Midbrain (tissue), 1 donor: ENCODE measurements around the gene PBX1.

Experiments used
- DNase-seq: peaks from one replicate; lab custom pipeline; 2025; lab: John Stamatoyannopoulos, UW

The PBX1 gene

DNA sequence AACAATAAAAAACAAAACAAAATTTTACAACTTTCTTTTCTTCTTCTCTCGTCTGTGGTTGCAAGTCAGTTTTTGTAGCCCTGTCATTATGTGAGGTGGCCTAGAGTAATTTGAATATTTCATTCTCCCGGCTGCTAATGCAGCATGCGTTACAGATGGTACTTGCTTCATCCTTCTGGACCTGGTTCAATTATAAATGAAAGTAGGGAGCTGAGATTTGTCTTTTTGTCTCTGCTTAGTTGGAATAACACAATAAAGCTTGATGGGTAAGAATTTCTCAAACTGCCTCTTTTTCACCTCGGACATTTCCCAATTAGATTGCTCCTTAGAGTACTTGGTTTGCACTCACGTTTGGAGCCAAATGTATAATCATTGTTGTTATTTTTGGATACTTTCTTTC is 201.6 kb downstream of the PBX1 start:
- no peak for DNase-seq

DNA sequence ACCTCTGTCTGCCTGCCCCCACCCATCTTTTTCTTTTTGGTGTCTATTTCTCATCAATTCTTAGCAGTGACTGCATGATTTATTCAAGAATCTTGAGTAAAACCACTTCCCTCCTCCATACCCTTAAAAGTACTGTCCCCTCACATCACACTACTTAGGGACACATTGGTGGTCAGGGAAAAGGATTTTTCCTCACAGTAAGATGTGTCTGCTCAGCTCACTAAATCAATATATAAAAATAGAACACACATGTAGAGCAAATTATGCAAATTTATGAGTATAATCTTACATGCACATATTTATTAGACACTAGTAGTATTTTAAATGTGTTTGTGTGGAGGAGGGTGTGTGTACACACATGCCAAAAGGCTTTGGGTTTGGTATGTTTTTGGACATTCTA is 202.0 kb downstream of the PBX1 start:
- no peak for DNase-seq

DNA sequence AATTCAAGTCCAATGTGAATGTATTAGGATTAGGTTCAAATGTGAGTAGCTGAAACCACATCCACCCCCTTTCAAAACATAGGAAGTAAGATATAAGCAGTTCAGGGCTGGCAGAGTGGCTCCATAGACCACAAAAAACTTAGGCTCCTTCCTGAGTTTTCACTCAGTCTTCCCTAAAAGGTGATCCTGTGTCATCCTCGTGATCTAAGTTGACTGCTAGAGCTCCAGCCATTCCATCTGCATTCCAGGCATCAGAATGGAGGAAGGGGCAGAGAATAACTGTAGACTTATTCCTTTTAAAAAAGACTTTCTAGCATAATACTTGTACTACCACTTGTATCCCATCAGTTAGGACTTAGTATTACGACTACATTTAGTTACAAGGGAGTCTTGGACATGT is 204.1 kb downstream of the PBX1 start:
- no peak for DNase-seq

DNA sequence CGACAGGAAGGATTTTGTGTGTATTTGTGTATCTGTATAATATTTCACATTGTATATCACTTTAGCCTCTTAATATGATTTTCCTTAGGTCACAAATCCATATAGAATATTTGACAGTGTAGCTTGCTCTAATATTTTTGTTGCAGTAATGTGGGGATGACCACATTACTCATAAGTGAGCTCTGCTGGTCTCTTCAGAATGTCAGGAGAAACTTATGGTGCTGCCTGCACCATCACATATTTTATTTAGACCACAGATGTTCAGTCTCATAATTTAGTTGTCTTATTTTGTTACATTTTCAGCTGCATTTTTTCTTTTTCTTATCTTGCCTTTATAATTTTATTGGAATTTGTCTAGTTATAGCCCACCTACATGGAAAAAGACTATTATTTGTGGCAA is 205.3 kb downstream of the PBX1 start:
- no peak for DNase-seq

DNA sequence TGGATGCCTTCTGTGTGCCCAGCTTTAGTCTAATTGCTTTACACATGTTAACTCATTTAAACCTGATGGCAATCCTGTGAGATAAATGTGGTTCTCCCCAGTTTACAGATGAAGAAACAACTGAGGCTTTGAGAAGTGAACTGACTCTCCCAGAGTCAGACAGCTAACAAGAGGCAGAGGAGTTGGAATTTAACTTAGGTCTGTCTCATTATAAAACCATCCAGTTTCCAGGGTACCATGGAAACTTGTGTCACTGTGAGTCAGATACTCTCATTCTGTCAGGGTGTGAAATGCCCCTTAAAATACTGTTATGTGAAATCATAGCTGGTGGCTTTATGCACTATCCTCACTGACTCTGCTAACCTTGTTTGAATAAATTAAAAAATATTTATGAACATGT is 206.6 kb downstream of the PBX1 start:
- DNase-seq = no peak

DNA sequence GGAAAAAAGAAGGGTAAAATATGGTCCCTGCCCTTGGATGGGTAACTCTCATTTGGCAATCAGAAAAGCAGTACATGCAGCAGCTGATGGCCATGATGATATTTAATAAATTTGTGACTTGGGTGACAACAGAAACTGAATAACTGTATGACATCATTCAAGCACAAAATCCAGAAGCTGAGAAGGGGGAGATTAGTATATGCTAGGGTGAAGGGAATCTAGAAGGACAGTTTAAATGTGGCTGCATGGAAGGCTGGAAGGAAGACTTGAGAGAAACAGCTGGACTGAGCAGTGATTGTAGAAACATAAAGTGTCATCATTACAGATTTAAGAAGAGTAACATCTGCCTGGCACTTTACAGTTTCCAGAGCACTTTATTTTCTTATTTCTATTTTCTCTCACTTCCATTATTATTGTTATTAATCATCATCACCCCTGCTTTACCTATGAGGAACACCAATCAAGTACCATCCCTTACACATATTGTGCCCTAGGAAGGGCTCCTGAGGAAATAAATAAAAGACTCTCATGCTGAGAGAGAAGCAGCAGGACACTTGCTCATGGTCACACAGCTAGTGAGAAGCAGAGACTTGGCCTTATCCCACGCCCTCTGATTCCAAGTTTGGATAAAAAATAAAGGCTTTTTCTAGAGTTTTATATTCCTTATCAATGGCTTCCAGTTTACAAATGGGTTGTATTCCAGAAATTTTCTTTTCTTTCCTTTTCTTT is 207.2 kb downstream of the PBX1 start:
- DNase-seq = no peak

DNA sequence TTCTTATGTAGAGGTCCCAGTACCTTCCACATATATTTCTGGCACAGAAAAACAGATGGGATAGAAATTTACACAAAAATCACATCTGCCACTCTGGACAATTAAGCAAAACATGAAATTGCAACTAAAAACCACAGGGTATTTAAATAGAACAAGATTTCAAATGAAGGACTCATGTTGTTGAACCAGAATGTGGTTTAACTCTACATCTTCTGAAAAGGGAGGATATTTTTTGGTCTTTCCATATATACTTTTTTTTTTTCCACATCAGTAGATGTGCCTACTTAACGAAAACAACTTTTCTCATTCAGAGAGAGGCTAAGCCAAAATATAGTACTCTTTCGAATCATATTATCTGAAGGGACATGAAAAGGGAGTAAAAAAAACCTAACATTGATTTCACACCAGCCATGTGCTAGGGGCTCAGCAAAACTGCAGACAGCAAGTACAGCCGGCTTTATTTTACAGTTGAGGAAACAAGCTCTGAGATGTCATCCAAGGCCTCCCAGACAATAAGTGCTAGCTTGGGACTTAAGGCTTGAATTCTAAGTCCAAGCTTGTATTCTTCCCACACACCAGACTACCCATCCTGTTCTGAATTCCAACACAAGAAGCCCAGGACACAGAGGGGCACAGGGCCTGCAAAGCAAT is 208.9 kb downstream of the PBX1 start:
- DNase-seq = no peak

DNA sequence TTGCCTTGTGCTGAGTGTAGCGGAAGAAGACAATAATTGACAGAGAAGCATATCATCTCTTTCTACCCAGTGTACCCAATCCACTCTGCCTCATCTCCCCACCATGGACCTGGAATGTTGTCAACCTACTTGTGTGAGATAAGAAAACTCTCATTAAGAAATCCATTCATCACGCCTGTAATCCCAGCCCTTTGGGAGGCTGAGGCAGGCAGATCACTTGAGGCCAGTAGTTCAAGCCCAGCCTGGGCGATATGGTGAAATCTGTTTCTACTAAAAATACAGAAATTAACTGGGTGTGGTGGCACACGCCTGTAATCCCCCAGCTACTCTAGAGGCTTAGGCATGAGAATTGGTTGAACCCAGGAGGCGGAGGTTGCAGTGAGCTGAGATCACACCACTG is 209.6 kb downstream of the PBX1 start:
- no peak for DNase-seq

DNA sequence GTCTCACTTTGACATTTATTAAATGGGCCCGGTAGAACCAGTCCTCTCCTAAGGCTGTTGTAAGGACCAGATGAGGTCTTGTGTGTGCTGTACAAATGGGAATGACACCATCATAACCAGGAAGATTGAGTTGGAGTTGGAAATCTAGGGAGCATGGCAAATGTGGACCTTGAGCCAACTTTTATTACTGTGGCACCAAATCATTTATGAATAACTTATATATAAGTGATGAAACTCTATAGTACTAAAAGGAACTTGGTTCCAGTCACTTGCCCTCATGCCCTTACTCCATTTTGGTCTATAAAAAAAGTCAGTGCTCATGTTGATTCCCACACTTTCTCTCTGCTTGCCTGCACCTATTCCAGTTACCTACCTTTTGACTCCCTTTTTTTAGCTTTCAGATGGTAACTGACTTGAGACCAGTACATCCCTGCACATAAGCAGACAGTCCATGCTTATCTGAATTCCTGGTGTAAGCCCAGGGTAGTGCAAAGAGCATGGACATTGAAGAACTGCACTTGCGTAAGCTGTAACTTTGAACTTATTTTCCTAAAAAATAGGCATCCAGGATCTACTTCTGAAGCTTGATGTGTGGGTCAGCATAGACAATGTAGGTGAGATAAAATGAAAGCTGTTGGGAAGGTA is 210.6 kb downstream of the PBX1 start:
- DNase-seq = no peak

DNA sequence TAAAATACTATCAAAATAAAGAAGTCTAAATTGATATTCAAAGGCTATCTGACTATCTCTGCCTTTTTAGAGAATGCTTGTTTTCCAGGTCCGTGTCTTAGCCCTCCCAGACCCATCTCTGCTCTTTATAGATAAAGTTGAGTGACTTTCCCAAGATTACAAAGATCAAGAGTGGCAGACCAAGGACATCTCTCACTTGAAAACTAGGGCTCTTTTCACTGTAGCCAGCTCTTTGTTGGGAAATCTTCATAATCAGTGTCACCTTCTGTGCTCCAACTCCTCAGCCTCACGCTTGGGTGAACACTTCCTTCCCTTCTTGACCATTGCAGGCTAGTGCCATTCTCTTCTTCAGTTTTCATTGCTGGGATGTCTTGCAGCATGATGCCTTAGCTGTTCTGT is 211.1 kb downstream of the PBX1 start:
- DNase-seq = no peak

DNA sequence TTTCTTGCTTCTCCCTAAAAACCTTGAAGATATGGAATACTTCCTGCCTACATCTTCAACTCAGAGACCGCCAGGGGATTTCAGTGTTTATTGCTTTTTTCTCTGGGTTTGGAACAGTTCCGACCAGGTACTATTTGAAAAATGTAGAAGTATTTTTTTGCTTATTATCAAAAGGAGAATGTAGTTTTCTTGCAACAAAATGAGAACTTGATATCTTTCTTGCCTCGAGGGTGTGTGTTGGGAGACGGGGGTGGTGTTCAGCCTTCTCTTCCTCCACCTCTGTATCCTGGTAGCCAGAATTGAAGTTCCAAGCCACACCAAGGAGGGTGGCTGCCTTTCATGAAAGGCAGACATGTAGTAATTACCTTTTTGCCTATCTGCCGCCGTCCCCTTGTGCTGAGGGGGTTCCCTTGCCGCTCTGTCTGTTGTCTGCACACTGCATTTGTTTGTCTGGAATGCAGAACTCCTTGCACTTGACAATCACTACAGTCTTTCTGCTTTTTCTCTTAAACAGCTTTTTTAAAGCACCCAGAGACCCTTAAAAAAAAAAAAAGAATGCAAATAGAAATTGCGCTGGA is 212.1 kb downstream of the PBX1 start:
- DNase-seq = no peak

DNA sequence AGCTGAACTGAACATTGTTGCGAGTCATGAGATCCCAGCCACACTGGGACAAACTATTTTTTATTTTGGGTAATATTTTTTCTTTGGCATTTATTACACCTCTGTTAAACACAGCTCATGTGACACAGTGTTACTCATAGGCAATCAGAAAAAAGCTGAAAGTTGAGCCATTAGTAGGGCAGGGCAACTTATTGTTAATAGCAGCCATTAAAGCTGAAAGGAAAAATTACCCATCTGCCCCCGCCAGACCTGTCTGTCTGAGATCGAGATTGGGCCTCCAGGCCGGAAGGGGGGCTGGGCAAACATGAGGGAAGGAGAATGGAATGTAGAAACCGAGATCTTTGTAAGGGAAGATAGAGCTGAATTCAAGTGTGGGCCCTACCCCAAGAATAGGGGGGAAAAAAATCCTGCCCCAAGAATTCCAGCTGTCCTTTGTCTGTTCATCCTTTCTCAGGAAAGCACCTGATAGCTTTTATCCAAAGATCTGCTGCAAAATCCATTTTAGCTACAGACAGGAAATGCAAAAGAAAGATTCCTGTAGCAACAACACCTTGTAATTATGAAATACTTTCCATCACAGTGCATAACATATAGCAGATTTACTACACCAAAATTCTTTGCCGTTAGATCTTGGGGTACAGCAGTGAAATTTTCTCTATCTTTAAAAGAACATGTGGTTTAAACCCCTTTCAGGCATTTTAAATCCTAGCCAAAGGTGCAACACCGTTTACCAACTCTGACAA is 212.8 kb downstream of the PBX1 start:
- DNase-seq = no peak

DNA sequence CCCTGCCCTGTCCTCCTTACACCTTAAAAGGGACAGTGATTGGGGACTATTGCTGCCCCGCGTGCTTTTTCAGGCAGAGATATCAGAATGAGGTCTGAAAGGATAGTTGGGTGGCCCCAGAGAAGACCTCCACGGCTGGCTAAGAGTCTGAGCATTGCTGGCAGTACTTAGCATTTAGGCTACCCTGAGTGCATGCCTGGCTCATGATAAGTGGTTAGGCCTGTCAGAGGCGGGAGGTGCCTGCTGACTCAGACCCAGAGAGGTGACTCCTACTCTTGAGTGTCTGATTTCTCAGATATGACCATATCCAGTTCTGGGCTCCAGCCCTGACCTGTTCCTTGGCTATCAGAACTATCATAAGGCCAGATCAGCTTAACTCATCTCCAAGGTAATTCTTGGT is 213.7 kb downstream of the PBX1 start:
- no peak for DNase-seq

DNA sequence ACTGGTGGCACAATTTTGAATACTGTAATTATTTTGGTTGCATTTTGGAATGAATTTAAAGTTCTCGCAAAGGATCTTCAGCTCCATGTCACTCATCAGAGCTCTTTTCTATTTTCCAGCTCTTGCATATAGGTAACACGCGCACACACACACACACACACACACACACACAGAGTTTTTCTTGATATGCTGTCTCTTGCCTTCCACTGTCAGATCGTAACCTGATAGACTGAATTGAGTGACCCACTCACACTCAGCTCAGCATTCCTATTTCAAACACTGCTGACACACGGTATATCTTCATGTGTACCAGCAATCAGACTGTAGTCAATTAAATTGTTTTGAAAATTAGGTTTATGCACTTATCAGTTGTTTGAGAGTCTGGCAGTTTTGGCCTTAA is 214.1 kb downstream of the PBX1 start:
- no peak for DNase-seq

DNA sequence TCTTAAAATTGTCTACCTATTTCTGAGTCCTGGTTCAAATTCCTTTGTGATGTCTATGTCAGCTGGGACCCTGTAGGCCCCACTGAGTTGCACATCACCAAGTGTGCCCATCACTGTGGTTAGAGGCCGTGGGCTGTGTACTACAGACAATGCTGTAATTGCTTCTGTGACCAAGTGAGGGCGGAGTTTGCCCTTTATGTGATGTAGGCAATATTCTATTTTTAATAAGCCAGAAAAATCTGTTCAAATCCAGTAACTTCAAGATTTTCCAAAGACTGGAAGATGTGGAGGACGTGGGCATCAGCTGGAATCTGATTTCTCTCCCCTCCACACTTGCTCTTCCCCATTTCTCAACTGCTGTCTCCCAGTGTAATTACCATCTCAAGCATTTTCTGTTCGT is 215.4 kb downstream of the PBX1 start:
- no peak for DNase-seq

DNA sequence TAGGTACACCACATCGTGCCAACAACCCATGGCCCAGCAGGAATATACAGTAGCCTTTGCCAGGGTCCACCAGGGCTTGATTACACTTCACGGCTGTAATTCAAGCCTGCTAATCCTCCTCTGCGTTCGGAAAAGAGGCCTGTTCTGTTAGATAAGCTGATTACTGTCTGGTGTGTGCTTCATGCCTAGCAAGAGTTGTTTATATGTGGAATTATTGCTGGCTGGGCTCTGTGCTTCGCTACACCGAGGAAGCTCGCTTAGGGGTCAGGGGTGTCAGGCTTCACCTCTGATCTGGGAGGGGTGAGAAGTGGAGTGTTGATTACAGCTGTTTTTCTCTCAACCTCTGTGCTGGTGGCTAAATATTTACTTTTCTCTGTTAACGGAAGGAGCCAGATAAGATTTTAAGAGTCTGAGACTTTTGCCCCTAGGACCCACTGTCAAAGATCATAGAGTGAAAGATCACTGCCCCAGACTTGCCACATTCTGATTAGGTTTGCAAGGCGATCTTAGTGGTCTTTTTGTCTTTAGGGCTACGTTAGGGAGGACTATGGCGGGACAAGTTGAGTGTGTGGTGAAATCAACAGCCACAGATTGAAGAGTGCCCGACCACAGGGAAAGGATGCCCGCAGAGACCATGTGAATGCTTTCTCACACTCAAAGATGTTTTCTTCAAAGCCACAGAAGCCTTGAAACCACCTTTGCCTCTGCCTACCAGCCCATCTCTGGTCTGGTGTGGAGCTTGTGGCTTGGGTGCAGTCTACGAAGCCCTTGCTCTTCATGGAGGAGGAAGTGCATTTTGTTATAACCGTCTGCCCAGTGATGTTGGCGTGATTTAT is 216.1 kb downstream of the PBX1 start:
- no peak for DNase-seq

DNA sequence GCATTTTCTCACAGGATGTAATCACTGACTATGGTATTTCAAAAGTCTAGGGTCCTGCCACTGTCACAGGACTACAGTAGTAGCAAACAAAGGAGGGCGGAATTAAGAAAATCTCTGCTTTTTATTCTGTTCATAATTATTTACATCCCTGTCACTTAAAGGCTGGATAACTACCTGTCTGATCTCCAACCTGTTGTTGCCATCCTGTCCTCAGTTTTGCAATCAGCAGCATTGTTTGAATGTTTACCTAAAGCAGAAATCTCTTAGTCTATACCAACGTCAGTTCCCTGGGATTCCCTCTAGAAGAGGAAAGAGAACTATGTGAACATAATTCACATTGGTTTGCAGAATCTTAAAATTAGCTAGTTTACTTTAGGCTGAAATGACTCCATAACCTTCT is 218.5 kb downstream of the PBX1 start:
- no peak for DNase-seq

DNA sequence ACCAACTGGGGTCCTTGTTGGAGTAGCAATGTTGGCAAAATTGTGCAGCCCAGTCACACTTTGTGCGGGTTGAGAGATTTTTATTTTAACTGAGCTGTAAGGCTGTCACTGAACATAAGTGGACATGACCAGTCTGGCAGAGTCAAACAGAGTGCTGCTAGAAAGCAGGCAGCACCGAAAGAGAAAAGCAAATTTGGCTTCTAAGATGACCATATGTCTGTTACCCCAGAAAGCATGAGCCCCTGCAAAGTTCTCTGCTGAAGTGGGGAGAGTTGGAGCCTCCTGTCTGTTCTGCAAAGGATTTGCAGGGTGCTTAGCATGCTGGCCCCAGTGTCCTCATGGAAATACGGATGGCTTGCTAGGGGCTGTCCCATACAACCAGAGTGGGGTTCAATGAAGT is 220.4 kb downstream of the PBX1 start:
- no peak for DNase-seq

DNA sequence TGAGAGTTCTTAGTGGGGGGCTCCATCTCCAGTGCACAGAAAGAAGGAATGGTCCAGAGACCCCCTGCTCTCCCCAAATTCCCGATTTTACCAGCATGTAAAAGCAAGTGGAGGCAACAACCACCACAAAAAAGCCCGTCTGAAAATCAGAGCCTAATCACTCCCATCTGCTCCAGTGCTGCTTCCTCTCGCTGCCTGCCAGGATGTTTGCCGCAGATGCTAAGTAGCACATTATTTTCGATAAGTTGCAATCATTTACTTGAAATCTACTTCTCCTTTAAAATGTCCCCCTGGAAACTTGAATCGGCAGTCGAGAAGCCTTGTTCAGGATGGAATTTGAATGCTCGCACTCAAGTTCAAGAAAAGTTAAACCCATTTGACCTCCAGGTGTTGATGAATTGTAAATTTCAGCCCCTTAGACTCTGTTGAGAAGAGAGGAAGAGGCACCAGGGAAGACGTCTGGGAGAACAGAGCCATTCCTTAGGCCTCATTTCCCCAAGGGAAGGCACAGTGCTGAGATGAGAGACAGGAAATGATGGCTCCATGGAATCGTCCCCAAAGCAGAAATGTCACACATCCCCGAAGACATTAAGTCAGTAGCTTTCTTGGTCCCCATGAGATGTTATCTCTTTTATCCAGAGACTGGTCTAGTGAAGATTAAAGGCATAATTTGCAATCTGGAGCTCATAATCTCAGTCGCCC is 221.3 kb downstream of the PBX1 start:
- DNase-seq = no peak

DNA sequence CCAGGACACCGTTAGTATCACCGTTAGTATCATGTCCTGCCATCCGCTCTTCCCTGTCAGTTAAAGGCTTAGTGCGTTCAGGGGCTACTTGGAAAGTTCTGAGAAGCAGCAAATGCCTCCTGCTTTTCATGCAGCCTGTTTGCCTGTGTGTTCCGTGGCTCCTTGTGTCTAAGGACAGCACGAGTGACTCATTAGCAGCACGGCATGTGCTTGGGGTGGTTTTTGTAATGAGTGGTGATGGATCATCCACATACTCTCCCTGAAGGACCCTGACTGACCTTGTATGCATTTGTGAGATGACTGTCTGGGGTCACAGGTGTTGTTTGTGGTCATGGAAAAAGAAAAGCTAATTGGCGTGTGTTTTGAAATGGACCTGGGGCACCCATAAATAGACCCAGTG is 221.9 kb downstream of the PBX1 start:
- no peak for DNase-seq

DNA sequence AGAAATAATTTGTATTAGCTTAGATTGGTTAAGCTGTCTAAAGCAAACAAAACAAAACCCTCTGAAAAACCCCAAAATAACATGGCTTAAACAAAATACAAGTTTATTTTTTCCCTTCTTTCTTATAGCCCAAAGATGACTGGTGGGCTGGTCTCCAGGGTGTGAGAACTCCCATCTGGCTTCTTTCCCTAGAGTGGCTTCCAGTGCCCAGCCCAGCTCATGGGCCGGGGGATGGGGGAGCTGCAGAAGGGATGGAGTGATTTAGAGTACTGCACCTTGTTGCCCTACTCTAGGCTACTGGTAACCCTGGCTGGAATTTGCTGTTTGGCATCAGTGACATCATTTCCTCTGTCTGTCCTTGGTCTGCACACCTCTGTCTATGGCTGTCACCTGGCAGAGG is 223.0 kb downstream of the PBX1 start:
- no peak for DNase-seq
